Tibial artery (tissue), 4 donors: ENCODE data around the gene DHRS12.
A peak's percentile ranks its signal among the peaks of the same experiment; 100 is the strongest.

ENCODE experiments used
- DNase-seq, 2 donors: peaks; one replicate each; pipeline ENCODE4 v3.0.0-alpha.2; 2019
- H3K27ac ChIP-seq, 2 donors: fragments of 200-600 bp; sonication (generic) in 1 of 2; 1 replicate in 1 of 2; 2 replicates in 1 of 2; pipeline ENCODE4 v1.5.1; 2018 to 2019; ENCODE audit warnings: mild to moderate bottlenecking in 1 of 2
- H3K27me3 ChIP-seq, 2 donors: fragments of 200-600 bp; sonication (generic) in 1 of 2; one replicate each; pipeline versions ENCODE4 v1.5.1 to v1.6.0; 2016 to 2019
- H3K36me3 ChIP-seq, 3 donors: fragments of 200-600 bp; sonication (generic) in 2 of 3; one replicate each; pipeline ENCODE4 v1.5.1; 2016 to 2019; ENCODE audit warnings: mild to moderate bottlenecking in 2 of 3
- H3K4me1 ChIP-seq, 4 donors: fragments of 200-600 bp; sonication (generic) in 2 of 4; 1 replicate in 3 of 4; 2 replicates in 1 of 4; pipeline ENCODE4 v1.5.1; 2016 to 2019
- H3K4me3 ChIP-seq, 2 donors: fragments of 200-600 bp; sonication (generic) in 1 of 2; 1 replicate in 1 of 2; 2 replicates in 1 of 2; pipeline ENCODE4 v1.5.1; 2018 to 2019; ENCODE audit warnings: mild to moderate bottlenecking in 2 of 2
- H3K9me3 ChIP-seq, 3 donors: fragments of 200-600 bp; sonication (generic) in 1 of 3; one replicate each; pipeline ENCODE4 v1.5.1; 2016 to 2019
- CTCF ChIP-seq, 2 experiments: fragments of 200-600 bp in 1 of 2; fragments of 450-650 bp in 1 of 2; IDR thresholded peaks; one replicate each; pipeline ENCODE4 v1.5.1; 2017 to 2019; ENCODE audit warnings: antibody characterized with exemption in 2 of 2, mild to moderate bottlenecking in 1 of 2, moderate library complexity in 1 of 2
- intact Hi-C: fragments of 100-400 bp; cut with DNase I; formaldehyde crosslinking; loops from one replicate; pipeline ENCODE4 v1.15.0; 2023; ENCODE audit warnings: low total_unique reads

The DHRS12 gene

DNA sequence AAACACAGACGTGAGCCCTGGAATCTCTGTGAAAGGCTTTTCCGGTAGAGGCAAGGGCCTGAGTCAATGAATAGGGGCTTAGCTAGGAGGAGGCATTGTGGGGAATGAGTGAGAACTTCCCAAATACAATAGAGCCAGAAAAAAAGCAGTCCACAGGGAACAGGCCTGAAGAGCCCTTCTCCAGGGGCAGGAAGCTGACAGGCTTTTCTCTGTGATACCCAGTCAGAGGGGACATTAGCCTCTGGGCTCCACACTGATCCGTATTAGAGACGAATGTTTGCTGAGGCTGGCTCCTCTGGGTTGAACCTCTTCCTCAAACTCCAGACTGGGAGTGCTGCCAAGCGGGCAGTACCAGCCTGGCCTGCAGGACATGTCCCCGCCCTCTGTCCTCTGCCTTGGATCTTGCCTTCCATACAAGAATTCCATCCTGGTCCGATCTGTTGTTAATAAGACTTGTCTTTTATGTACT lies 2.3 kb downstream of the DHRS12 start:
- peaks cover 0 to 10% (median 6%) of the 10 kb centered on the region in 3 donors for H3K36me3 ChIP-seq
- no peaks in the 10 kb centered on the region for H3K27me3 ChIP-seq
- DNase-seq = peak; percentile 88 to 92
- intact Hi-C loops = loop anchor here (2.0 to 10.0 kb wide), 6 partner anchors 213 to 853 kb away; partner anchors contain the start of genes ALG11, ATP7B, CKAP2 and FAM124A
- peaks cover 0 to 58% (median 47%) of the 10 kb centered on the region in 4 donors for H3K4me1 ChIP-seq
- peak overlapping the region; percentile 95 to 99 for H3K27ac ChIP-seq
- TF ChIP-seq CTCF (IDR thresholded peaks at IDR 0.05) = peak; percentile 14 to 31
- H3K4me3 ChIP-seq = peak overlapping the region in 1 of 2 donors; percentile 21
- H3K9me3 ChIP-seq = no peaks in the 10 kb centered on the region

DNA sequence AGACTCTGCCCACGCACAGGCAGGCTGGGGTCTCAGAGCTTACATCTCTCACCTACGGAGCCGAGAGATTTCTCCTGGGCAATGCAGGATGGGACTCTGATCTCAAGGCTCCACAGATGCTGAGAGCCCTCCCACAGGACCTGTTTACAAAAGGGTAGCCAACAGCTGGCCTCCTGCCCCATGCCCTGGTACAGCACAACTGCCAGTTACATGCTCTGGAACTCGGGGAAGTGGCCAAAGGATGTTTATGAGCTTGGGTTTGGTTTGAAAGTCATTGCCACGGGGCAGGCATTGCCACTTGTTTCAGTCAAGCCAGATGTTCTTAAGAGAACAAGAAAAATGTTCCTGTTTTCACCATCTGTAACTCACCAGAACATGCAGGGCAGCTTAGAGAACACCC lies 3.5 kb downstream of the DHRS12 start:
- H3K4me3 ChIP-seq = no peak overlapping the region
- H3K27ac ChIP-seq = peak overlapping the region; percentile 95 to 99
- H3K27me3 ChIP-seq = no peaks in the 10 kb centered on the region
- DNase-seq = peak; percentile 81 to 83
- H3K9me3 ChIP-seq = no peaks in the 10 kb centered on the region
- intact Hi-C loops = loop anchor here (10.0 kb wide), 5 partner anchors 214 to 854 kb away; partner anchors contain the start of genes ALG11, ATP7B, CKAP2 and FAM124A
- H3K4me1 ChIP-seq = peaks cover 0 to 49% (median 40%) of the 10 kb centered on the region in 4 donors
- TF ChIP-seq CTCF (IDR thresholded peaks at IDR 0.05) = no peak
- H3K36me3 ChIP-seq = peaks cover 0 to 20% (median 18%) of the 10 kb centered on the region in 3 donors

DNA sequence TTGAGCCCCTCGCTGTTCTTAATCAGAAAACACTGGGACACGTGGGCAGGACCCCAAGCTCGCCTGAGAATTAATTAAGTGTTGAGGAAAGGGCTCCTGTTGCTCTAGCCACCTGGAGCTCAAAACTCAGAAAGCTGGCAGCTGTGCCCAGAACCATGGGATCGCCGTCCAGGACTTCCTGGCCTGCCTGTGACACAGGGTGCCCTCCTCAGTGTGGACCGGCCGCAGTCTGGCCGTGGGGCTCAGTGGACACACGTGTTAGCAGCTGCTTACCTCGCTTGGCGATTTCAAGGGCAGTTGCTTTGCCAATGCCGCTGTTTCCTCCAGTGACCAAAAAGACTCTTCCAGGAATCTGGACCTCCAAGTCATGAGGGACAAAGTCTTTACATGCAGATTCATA lies 4.7 kb downstream of the DHRS12 start:
- no peak for TF ChIP-seq CTCF (IDR thresholded peaks at IDR 0.05)
- no peaks in the 10 kb centered on the region for H3K9me3 ChIP-seq
- H3K27ac ChIP-seq = no peak overlapping the region
- peaks cover 0 to 26% (median 23%) of the 10 kb centered on the region in 3 donors for H3K36me3 ChIP-seq
- no peak overlapping the region for H3K4me3 ChIP-seq
- peaks cover 0 to 42% (median 35%) of the 10 kb centered on the region in 4 donors for H3K4me1 ChIP-seq
- intact Hi-C loops = no loop called here
- DNase-seq = no peak
- no peaks in the 10 kb centered on the region for H3K27me3 ChIP-seq

- TF ChIP-seq CTCF (IDR thresholded peaks at IDR 0.05) = peak; percentile 4 to 25
- Histone ChIP-seq H3K9me3 (no peaks in the 10 kb centered on the region), H3K4me3 (no peak overlapping the region), H3K27me3 (no peaks in the 10 kb centered on the region), H3K36me3 (peaks cover 0 to 28% (median 26%) of the 10 kb centered on the region in 3 donors), H3K27ac (no peak overlapping the region), H3K4me1 (peaks cover 0 to 36% (median 32%) of the 10 kb centered on the region in 4 donors)
- intact Hi-C loops = no loop called here
- DNase-seq = no peak
These were observed 6.1 kb downstream of the DHRS12 start for GRCh38 chr13:51797664-51798488.

DNA sequence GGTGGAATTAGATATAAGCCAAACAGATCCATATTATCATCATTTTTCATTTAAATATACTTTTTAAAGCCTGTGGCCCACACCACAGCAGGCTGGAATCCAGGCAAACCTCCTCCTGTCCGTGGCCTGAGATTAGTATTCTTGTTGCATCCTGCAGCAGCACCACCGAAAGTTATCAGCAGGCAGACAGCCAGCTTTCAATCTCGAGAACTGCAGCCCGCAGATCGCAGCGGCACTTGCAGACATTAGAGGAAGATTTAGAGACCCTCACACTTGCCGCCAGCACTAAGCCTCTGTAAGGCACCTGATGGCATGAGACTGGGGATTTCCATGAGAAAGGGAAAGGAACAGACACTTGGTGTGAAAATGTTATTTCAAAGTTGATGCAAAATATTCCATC lies 7.4 kb downstream of the DHRS12 start:
- TF ChIP-seq CTCF (IDR thresholded peaks at IDR 0.05) = no peak
- Histone ChIP-seq H3K36me3 (peaks cover 0 to 28% (median 26%) of the 10 kb centered on the region in 3 donors), H3K4me3 (no peak overlapping the region), H3K27ac (no peak overlapping the region), H3K9me3 (no peaks in the 10 kb centered on the region), H3K4me1 (peaks cover 0 to 23% (median 19%) of the 10 kb centered on the region in 4 donors), H3K27me3 (no peaks in the 10 kb centered on the region)
- no peak for DNase-seq
- intact Hi-C loops = no loop called here
